HCT116 (cell line): ENCODE results near the gene KMT5C. TPM values are rescaled to one million over a fixed set of nuclear protein-coding genes. Genes with fewer than 3 reads are reported as not detected.

Experiments used
- ATAC-seq: fragments of 200-7000 bp; cut with Tn5 transposase; 2 replicates; pipeline ENCODE4 v1.9.1; 2020; ENCODE audit warnings: mild to moderate bottlenecking, moderate library complexity
- BruUV-seq: library from RNA; stranded (reverse); fragments of 400-500 nt; replicated peaks from 2 replicates; lab custom pipeline; 2021; lab: Mats Ljungman, UMichigan
- CTCF ChIA-PET: fragments of 300-600 bp; sonication (Branson Sonifier 250); formaldehyde crosslinking; loops from one replicate; lab custom pipeline; 2021; ENCODE audit warnings: antibody characterized with exemption; lab: Charles Lee
- POLR2A ChIA-PET: fragments of 300-600, 350-600 bp; sonication (Branson Sonifier 250); formaldehyde crosslinking; loops from one replicate; lab custom pipeline; 2021; ENCODE audit warnings: antibody characterized with exemption; lab: Charles Lee
- RAD21 ChIA-PET, 2 experiments: fragments of 300-600 bp; sonication (Branson Sonifier 250); formaldehyde crosslinking; loops; one replicate each; lab custom pipeline; 2023; ENCODE audit warnings: low total read pairs in 2 of 2; ENCODE audit not compliant: uncharacterized antibody in 2 of 2, unreplicated experiment in 2 of 2, low non-redundant PET in 1 of 2; lab: Charles Lee
- DNase-seq: peaks from one replicate; pipeline ENCODE4 v3.0.0-alpha.2; 2010; ENCODE audit warnings: low read depth, low spot score
- H2AFZ ChIP-seq: fragments of 200-600 bp; shearing (Covaris generic), sonication (generic); 2 replicates; pipeline ENCODE4 v1.6.1; 2017; ENCODE audit warnings: low read depth, mixed run types, mixed read lengths, antibody characterized with exemption, low read length; ENCODE audit not compliant: poor library complexity, severe bottlenecking
- H3K27ac ChIP-seq: 2 replicates; pipeline ENCODE4 v1.5.1; 2012; ENCODE audit warnings: low read depth, low read length
- H3K27me3 ChIP-seq: fragments of 200-600 bp; sonication (generic); 2 replicates; pipeline ENCODE4 v1.6.1; 2016; ENCODE audit warnings: mixed run types, low read length, mixed read lengths; ENCODE audit not compliant: insufficient read depth
- H3K36me3 ChIP-seq, 2 experiments: fragments of 200-500 bp in 1 of 2; fragments of 200-600 bp in 1 of 2; sonication (Bioruptor generic) in 1 of 2; sonication (generic) in 1 of 2; 2 replicates each; pipeline versions ENCODE4 v1.5.1 to v1.6.1; 2014 to 2016; ENCODE audit warnings: low read length in 2 of 2, inconsistent platforms in 1 of 2, mixed read lengths in 1 of 2, mixed run types in 1 of 2; ENCODE audit not compliant: insufficient read depth in 2 of 2, control insufficient read depth in 1 of 2
- H3K4me1 ChIP-seq, 2 experiments: fragments of 200-600 bp in 1 of 2; sonication (generic) in 1 of 2; 2 replicates each; pipeline versions ENCODE4 v1.5.1 to v1.6.1; 2012 to 2017; ENCODE audit warnings: low read length in 2 of 2, inconsistent platforms in 1 of 2, mild to moderate bottlenecking in 1 of 2, mixed read lengths in 1 of 2, mixed run types in 1 of 2, moderate library complexity in 1 of 2; ENCODE audit not compliant: insufficient read depth in 2 of 2, control insufficient read depth in 1 of 2
- H3K4me2 ChIP-seq: fragments of 200-600 bp; sonication (generic); 2 replicates; pipeline ENCODE4 v1.6.1; 2017; ENCODE audit warnings: mixed run types, low read length, mixed read lengths
- H3K4me3 ChIP-seq, 2 experiments: fragments of 200-600 bp in 1 of 2; sonication (generic) in 1 of 2; replicated peaks in 1 of 2; 2 replicates each; pipeline ENCODE4 v1.5.1; 2011 to 2016; ENCODE audit warnings: low read length in 2 of 2, control low read depth in 1 of 2, low read depth in 1 of 2, mild to moderate bottlenecking in 1 of 2, mixed read lengths in 1 of 2, mixed run types in 1 of 2
- H3K79me2 ChIP-seq: fragments of 200-600 bp; sonication (generic); 2 replicates; pipeline ENCODE4 v1.6.1; 2017; ENCODE audit warnings: mild to moderate bottlenecking, mixed run types, low read length, moderate library complexity, mixed read lengths; ENCODE audit not compliant: insufficient read depth
- H3K9ac ChIP-seq: fragments of 200-600 bp; sonication (generic); 2 replicates; pipeline ENCODE4 v1.6.1; 2016; ENCODE audit warnings: low read length, mixed read lengths
- H3K9me2 ChIP-seq: fragments of 200-600 bp; sonication (generic), shearing (Covaris generic); 2 replicates; pipeline ENCODE4 v1.6.1; 2017; ENCODE audit warnings: mixed run types, mild to moderate bottlenecking, moderate library complexity; ENCODE audit not compliant: insufficient read depth
- H3K9me3 ChIP-seq, 2 experiments: fragments of 200-500 bp in 1 of 2; fragments of 200-600 bp in 1 of 2; sonication (Bioruptor generic) in 1 of 2; sonication (generic) in 1 of 2; 2 replicates each; pipeline ENCODE4 v1.6.1; 2014 to 2017; ENCODE audit warnings: low read length in 2 of 2, mixed read lengths in 2 of 2, inconsistent platforms in 1 of 2, low read depth in 1 of 2, mild to moderate bottlenecking in 1 of 2, mixed run types in 1 of 2, moderate library complexity in 1 of 2; ENCODE audit not compliant: control insufficient read depth in 1 of 2, insufficient read depth in 1 of 2
- H4K20me1 ChIP-seq: fragments of 200-600 bp; sonication (generic), shearing (Covaris generic); 2 replicates; pipeline ENCODE4 v1.6.1; 2017; ENCODE audit warnings: mixed run types, mild to moderate bottlenecking, moderate library complexity; ENCODE audit not compliant: insufficient read depth
- CEBPB ChIP-seq: IDR thresholded peaks from 2 replicates; pipeline ENCODE4 v1.6.1; 2012; ENCODE audit warnings: low read depth
- CTCF ChIP-seq, 3 experiments: fragments of 200-600 bp in 1 of 3; sonication (generic) in 1 of 3; IDR thresholded peaks in 2 of 3; conservative IDR thresholded peaks in 1 of 3; 2 replicates each; pipeline ENCODE4 v1.5.1; 2012 to 2017; ENCODE audit warnings: low read depth in 2 of 3, low read length in 2 of 3, antibody characterized with exemption in 1 of 3, borderline replicate concordance in 1 of 3, control low read depth in 1 of 3, mild to moderate bottlenecking in 1 of 3, mixed read lengths in 1 of 3, mixed run types in 1 of 3, moderate library complexity in 1 of 3; ENCODE audit not compliant: insufficient read depth in 1 of 3
- POLR2A ChIP-seq: IDR thresholded peaks from 2 replicates; pipeline ENCODE4 v1.7.0; 2011; ENCODE audit warnings: borderline replicate concordance; ENCODE audit not compliant: insufficient read depth, insufficient read length; ENCODE audit errors: extremely low read depth
- POLR2AphosphoS5 ChIP-seq: IDR thresholded peaks from 2 replicates; pipeline ENCODE4 v1.6.1; 2011; ENCODE audit warnings: mild to moderate bottlenecking, low read depth, low read length, moderate library complexity
- SIN3A ChIP-seq: IDR thresholded peaks from 2 replicates; pipeline ENCODE4 v1.6.1; 2012; ENCODE audit warnings: low read depth
- YY1 ChIP-seq: IDR thresholded peaks from 2 replicates; pipeline ENCODE4 v1.6.1; 2011; ENCODE audit warnings: low read length, low read depth, moderate library complexity, mild to moderate bottlenecking; ENCODE audit not compliant: insufficient replicate concordance; ENCODE audit errors: extremely low read depth
- ZFX ChIP-seq: fragments of 450-650 bp; IDR thresholded peaks from 2 replicates; pipeline ENCODE4 v1.6.1; 2017
- intact Hi-C: fragments of 100-400 bp; cut with micrococcal nuclease; formaldehyde crosslinking; loops from 2 replicates; pipeline ENCODE4 v1.10.0; 2022
- total RNA-seq: library from RNA; stranded (reverse); gene quantifications from one replicate; pipeline ENCODE4 v1.2.1, GENCODE V29; 2021; ENCODE audit not compliant: unreplicated experiment

Gene KMT5C
- total RNA-seq, 1 experiment from 2014 or later = 27.5 TPM

- peaks cover 9% of the 10 kb centered on the region; the same call in 1 of the 2 replicates for H3K79me2 ChIP-seq
- ATAC-seq (no peak), DNase-seq (no peak)
- peak overlapping the region; percentile 92 for H3K27ac ChIP-seq
- H2AFZ ChIP-seq = no peak overlapping the region
- peak overlapping the region; percentile 74 to 83 for H3K4me3 ChIP-seq
- CTCF ChIA-PET = interaction anchor here (0.9 to 1.5 kb wide), 5 partner anchors 10 to 199 kb away, joined by 3 to 15 read pairs (median 5); partner anchors contain the start of gene HSPBP1
- H3K36me3 ChIP-seq = peaks cover 4 to 5% of the 10 kb centered on the region in 2 experiments; a peak in 3 of 4 replicates
- BruUV-seq = TSS peak; percentile 25
- peak overlapping the region; percentile 98 for H3K4me2 ChIP-seq
- H3K9me2 ChIP-seq = no peaks in the 10 kb centered on the region
- POLR2A ChIA-PET = interaction anchor here (0.7 to 1.3 kb wide), 13 partner anchors 10 to 194 kb away, joined by 3 to 18 read pairs (median 4); partner anchors contain the start of genes HSPBP1, PPP6R1, PTPRH and ZNF628
- no peaks in the 10 kb centered on the region for H4K20me1 ChIP-seq
- intact Hi-C loops = loop anchor here (2.0 kb wide), 1 partner anchor 45 kb away; the partner anchor contains the start of genes RPL28 and TMEM238
- H3K4me1 ChIP-seq = peaks cover 9 to 39% of the 10 kb centered on the region in 2 experiments
- no peaks in the 10 kb centered on the region for H3K27me3 ChIP-seq
- H3K9ac ChIP-seq = peak overlapping the region; percentile 85
- TF ChIP-seq POLR2AphosphoS5 (peak; percentile 92), ZFX (peak; percentile 58; the same call in 1 of the 2 replicates), YY1 (peak; percentile 6), POLR2A (no peak), CEBPB (no peak)
- H3K9me3 ChIP-seq = no peaks in the 10 kb centered on the region
- RAD21 ChIA-PET = interaction anchor here in 1 of 2 experiments (1.3 kb wide), 1 partner anchor 44 kb away, joined by 4 read pairs; the partner anchor contains the start of gene TMEM238
Measured at GRCh38 chr19:55339889-55340783, 460 bp downstream of the KMT5C start.

GRCh38 chr19:55340784-55341147, 1.1 kb downstream of the KMT5C start:
- intact Hi-C loops = no loop called here
- RAD21 ChIA-PET = no interaction called here
- CTCF ChIA-PET = interaction anchor here (1.0 kb wide), 1 partner anchor 10 kb away, joined by 3 read pairs; no protein-coding TSS in a partner anchor
- H3K9me3 ChIP-seq = no peaks in the 10 kb centered on the region
- H3K4me3 ChIP-seq = peak overlapping the region; percentile 74 to 83
- H2AFZ ChIP-seq = no peak overlapping the region
- no peaks in the 10 kb centered on the region for H3K27me3 ChIP-seq
- BruUV-seq = no TSS peak
- peak in 1 of 3 experiments; percentile 43; a peak in 2 of 6 replicates for TF ChIP-seq CTCF (IDR thresholded peaks at IDR 0.05 in 2 of 3, conservative IDR thresholded peaks at IDR 0.05 in 1 of 3; ENCODE audit: borderline replicate concordance in 1 of 3, insufficient read depth in 1 of 3, low read depth in 2 of 3, low read length in 2 of 3)
- no peak for TF ChIP-seq SIN3A
- peaks cover 9% of the 10 kb centered on the region; the same call in 1 of the 2 replicates for H3K79me2 ChIP-seq
- no peak for ATAC-seq
- H4K20me1 ChIP-seq = no peaks in the 10 kb centered on the region
- no peaks in the 10 kb centered on the region for H3K9me2 ChIP-seq
- peaks cover 4 to 5% of the 10 kb centered on the region in 2 experiments; a peak in 3 of 4 replicates for H3K36me3 ChIP-seq
- peaks cover 14 to 46% of the 10 kb centered on the region in 2 experiments for H3K4me1 ChIP-seq
- POLR2A ChIA-PET = no interaction called here
- H3K27ac ChIP-seq = peak overlapping the region; percentile 92
- no peak for DNase-seq
- H3K4me2 ChIP-seq = peak overlapping the region; percentile 98
- H3K9ac ChIP-seq = peak overlapping the region; percentile 85
